Fibroblast of the aortic adventitia (primary cell): ENCODE data around the gene TMUB2. TPM values are rescaled to one million over a fixed set of nuclear protein-coding genes. Genes with fewer than 3 reads are reported as not detected.

Source experiments
- DNase-seq: peaks from one replicate; pipeline ENCODE4 v3.0.0-alpha.2; 2010; ENCODE audit warnings: low read depth
- H3K4me3 ChIP-seq: 2 replicates; pipeline ENCODE4 v1.5.1; 2011; ENCODE audit warnings: low read depth, mild to moderate bottlenecking, control low read depth, low read length, moderate library complexity
- total RNA-seq: library from RNA; depleted of rRNA; stranded (reverse); fragments of >200 nt; gene quantifications from 2 replicates; pipeline ENCODE4 v1.2.3, GENCODE V29; 2012; ENCODE audit warnings: low replicate concordance
- TF ChIP-seq, protein P1 (sequence below): IDR thresholded peaks from 2 replicates; pipeline ENCODE4 v1.5.1; 2011; ENCODE audit warnings: mild to moderate bottlenecking, low read length, control low read depth, inconsistent platforms; ENCODE audit not compliant: insufficient read depth

Gene TMUB2
- total RNA-seq, 1 donor, result 23.0 TPM

DNA sequence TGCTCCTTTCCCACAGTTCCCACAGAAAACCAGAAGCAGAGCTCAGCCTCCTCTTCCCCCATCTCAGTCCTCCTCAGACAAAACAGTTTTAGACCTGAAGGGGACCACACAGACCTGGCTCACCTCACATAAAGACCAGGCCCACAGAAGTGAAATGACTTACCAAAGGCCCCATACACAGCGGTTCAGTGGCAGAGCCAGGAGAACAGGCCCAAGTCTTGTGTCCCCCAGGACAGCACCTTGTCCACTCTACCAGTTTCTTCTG, 27.4 kb downstream of the TMUB2 start:
- H3K4me3 ChIP-seq, result no peak overlapping the region
- no peak for DNase-seq
- TF ChIP-seq, protein P1, sequence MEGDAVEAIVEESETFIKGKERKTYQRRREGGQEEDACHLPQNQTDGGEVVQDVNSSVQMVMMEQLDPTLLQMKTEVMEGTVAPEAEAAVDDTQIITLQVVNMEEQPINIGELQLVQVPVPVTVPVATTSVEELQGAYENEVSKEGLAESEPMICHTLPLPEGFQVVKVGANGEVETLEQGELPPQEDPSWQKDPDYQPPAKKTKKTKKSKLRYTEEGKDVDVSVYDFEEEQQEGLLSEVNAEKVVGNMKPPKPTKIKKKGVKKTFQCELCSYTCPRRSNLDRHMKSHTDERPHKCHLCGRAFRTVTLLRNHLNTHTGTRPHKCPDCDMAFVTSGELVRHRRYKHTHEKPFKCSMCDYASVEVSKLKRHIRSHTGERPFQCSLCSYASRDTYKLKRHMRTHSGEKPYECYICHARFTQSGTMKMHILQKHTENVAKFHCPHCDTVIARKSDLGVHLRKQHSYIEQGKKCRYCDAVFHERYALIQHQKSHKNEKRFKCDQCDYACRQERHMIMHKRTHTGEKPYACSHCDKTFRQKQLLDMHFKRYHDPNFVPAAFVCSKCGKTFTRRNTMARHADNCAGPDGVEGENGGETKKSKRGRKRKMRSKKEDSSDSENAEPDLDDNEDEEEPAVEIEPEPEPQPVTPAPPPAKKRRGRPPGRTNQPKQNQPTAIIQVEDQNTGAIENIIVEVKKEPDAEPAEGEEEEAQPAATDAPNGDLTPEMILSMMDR, result no peak

DNA sequence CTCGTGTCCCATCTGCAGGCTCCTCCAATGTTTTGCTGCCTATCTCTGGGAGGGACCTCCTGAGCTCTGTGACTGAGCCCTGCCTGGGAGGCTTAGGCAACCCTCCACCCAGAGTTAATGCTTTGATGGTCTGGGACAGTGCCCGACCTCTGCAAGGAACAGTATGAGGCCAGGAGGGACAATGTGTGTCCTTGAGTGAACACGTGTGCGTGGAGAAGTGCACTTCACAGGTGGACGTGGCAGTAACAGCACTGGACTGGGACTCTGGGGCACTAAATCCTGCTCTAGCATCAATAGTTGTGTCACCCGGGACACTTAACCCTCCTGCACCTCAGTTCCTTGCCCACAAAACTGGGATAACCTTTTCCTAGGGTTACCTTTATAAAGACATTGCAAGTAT, 28.1 kb downstream of the TMUB2 start:
- TF ChIP-seq, protein P1, result no peak
- no peak overlapping the region for H3K4me3 ChIP-seq
- DNase-seq, result no peak

DNA sequence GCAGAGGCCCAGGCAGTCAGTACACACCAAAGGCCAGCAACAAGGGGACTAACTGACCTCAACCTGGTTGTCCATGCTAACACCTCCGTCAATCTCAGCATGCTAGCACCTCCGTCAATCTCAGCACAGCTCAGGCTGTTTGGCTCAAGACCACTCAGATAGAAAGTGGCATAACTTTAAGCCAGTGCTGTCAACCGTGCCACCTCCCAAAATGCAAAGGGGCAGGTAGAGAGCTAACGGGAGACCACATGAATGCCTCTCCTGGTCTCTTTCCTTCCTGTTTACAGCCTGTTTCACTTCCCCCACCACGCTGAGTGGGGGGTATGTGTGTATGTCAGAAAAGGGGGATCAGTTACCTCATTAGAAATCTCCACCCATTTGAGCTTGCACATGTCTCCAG, 29.4 kb downstream of the TMUB2 start:
- TF ChIP-seq, protein P1, result no peak
- DNase-seq, result no peak

DNA sequence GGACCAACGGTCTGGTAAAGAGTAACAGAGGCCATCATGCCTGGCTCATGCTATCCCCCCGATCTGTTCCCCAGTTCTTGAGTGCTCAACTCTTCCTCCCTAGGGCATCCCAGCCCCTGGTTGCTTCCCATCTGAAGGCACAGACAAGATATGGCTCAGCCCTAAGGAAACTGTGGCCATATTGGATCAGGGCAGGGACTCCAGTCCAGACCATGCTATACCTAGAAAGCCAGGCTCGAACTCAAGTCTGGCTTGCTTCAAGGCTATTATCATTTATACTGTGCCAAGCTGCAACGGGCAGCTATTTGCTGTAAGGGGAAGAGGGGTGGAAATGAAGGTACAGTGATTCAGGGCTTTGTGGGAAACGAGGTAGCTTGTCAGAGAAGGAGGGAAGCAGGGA, 29.9 kb downstream of the TMUB2 start:
- TF ChIP-seq, protein P1, result no peak
- no peak overlapping the region for H3K4me3 ChIP-seq
- DNase-seq, result no peak

More for the DNA sequence above, 29.4 kb downstream of the TMUB2 start:
- H3K4me3 ChIP-seq, result no peak overlapping the region

DNA sequence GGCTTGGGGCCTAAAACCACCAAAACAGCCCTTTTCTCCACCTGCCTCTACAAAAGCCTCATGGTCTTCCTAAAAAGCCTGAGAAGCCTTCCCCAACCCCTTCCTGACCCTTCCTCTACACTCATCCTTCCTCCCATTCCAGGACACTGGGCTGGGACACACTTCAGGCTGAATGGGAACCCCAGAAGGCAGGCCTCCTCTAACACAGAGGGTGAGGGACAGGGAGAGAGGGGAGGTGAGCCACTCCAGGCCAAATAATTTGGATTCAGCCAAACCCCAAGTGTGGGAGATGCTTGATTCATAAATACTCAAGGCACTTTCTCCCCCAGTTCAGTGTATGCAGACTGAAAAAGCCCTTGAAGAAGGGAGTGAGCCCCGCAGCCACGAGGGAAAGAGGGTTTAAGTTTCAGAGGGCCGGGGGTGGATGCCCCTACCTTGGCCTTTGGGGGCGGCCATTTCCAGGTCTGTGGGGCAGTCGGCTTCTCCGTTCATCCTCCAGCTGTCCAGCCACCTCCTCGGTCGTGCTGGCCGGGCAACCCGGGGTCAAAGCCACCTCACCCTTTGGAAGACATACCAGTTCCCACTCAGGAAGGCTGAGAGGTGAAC, 31.1 kb downstream of the TMUB2 start:
- H3K4me3 ChIP-seq, result peak overlapping the region; percentile 78
- TF ChIP-seq, protein P1, result no peak
- DNase-seq, result no peak

DNA sequence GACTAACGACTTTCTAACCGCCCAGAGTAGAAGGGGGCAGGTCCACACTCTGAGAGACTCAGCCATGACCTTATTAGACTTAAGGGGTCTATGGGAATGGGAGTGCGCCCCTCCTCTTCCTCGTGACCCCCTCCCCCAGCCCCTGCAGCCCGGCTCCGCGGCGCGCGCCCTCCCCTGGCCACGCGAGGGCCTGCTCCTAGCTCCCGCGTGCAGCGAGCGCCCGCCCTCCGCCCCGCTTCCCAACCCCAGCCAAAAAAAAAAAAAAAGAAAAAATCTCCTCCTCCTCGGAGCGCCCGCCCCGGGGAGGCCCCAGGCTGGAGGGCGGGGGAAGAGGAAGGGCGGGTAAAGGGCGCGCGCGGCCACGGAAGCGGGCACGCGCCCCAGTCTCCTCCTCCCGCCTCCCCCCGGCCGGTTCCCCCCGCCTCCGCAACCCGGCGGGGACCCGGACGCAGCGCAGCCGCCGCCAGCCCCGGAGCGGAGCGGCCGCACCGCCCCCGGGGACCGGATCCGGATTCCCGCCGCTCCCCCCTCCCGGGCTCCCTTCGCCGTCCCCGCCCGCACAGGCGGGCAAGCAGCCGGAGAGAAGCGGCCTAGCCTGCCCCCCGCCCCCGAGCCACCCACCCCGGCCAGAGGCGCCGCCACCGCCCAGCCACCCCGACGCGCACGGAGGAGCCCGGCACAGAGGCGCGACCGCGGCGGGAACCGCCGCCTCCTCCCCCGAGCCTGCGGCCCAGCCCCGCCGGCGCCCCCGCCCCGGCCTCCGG, 31.8 kb downstream of the TMUB2 start:
- TF ChIP-seq, protein P1, result peak; percentile 53
- H3K4me3 ChIP-seq, result peak overlapping the region; percentile 85
- DNase-seq, result peak; percentile 82
